OCI-LY1 (cell line): ENCODE data around the gene OGN.

Source experiments
- EZH2 ChIP-seq: fragments of 200-600 bp; sonication (generic), shearing (Covaris generic); IDR thresholded peaks from 2 replicates; pipeline ENCODE4 v1.8.0; 2017; ENCODE audit warnings: borderline replicate concordance, mixed run types, mild to moderate bottlenecking, antibody characterized with exemption, low read length, moderate library complexity, mixed read lengths
- TF ChIP-seq, protein P1 (sequence below): fragments of 200-600 bp; sonication (generic), shearing (Covaris generic); IDR thresholded peaks from 2 replicates; pipeline ENCODE4 v1.5.1; 2017; ENCODE audit warnings: mild to moderate bottlenecking, antibody characterized with exemption, low read length, moderate library complexity, mixed read lengths

DNA sequence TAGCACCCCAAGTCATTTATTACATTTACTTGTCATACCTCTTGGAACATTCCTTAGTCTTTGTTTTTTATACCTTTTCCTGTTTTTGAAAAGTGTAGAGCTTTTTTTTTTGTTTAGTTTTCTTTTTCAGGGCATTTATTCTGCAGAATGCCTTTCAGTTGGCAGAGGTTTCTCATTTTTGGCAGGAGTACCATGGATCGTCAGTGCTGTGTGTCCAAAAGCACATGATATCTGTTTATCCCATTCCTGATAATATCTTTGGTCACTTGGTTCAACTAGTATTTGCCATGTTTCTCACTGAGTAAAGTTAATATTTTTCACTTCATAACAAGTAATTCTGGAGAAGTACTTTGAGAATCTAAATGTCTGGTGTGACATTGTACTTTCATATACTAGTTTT is 10.7 kb downstream of the OGN start:
- TF ChIP-seq, protein P1, sequence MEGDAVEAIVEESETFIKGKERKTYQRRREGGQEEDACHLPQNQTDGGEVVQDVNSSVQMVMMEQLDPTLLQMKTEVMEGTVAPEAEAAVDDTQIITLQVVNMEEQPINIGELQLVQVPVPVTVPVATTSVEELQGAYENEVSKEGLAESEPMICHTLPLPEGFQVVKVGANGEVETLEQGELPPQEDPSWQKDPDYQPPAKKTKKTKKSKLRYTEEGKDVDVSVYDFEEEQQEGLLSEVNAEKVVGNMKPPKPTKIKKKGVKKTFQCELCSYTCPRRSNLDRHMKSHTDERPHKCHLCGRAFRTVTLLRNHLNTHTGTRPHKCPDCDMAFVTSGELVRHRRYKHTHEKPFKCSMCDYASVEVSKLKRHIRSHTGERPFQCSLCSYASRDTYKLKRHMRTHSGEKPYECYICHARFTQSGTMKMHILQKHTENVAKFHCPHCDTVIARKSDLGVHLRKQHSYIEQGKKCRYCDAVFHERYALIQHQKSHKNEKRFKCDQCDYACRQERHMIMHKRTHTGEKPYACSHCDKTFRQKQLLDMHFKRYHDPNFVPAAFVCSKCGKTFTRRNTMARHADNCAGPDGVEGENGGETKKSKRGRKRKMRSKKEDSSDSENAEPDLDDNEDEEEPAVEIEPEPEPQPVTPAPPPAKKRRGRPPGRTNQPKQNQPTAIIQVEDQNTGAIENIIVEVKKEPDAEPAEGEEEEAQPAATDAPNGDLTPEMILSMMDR = no peak
- TF ChIP-seq EZH2 = no peak
